HG02981 (cell line): ENCODE data around the gene ADCY10.

Experiments used
- ATAC-seq: cut with Tn5 transposase; IDR thresholded peaks from one replicate; pipeline ENCODE4 v1.9.1; 2021; ENCODE audit warnings: mild to moderate bottlenecking, moderate library complexity; ENCODE audit not compliant: unreplicated experiment

Gene ADCY10

GRCh38 chr1:167784876-167785550 is 128.9 kb downstream of the ADCY10 start:
- ATAC-seq: no peak

- ATAC-seq: no peak
Observed at GRCh38 chr1:167782946-167783345, 131.0 kb downstream of the ADCY10 start.

GRCh38 chr1:167781558-167781957 is 132.4 kb downstream of the ADCY10 start:
- no peak for ATAC-seq

GRCh38 chr1:167777269-167777650 is 136.7 kb downstream of the ADCY10 start:
- no peak for ATAC-seq

- ATAC-seq: no peak
Observed at GRCh38 chr1:167776616-167777268, 137.2 kb downstream of the ADCY10 start.

- ATAC-seq: no peak
Observed at GRCh38 chr1:167776151-167776550, 137.8 kb downstream of the ADCY10 start.

GRCh38 chr1:167775178-167775577 is 138.8 kb downstream of the ADCY10 start:
- no peak for ATAC-seq

GRCh38 chr1:167774710-167775109 is 139.2 kb downstream of the ADCY10 start:
- no peak for ATAC-seq

GRCh38 chr1:167773516-167773915 is 140.4 kb downstream of the ADCY10 start:
- ATAC-seq: no peak

- no peak for ATAC-seq
Observed at GRCh38 chr1:167772436-167772835, 141.5 kb downstream of the ADCY10 start.

- no peak for ATAC-seq
Observed at GRCh38 chr1:167770127-167770526, 143.8 kb downstream of the ADCY10 start.

GRCh38 chr1:167767761-167768160 is 146.2 kb downstream of the ADCY10 start:
- ATAC-seq: no peak

GRCh38 chr1:167766538-167766937 is 147.4 kb downstream of the ADCY10 start:
- ATAC-seq: no peak

GRCh38 chr1:167765496-167765895 is 148.4 kb downstream of the ADCY10 start:
- ATAC-seq: no peak

GRCh38 chr1:167764458-167765330 is 149.2 kb downstream of the ADCY10 start:
- no peak for ATAC-seq

GRCh38 chr1:167763525-167764220 is 150.3 kb downstream of the ADCY10 start:
- ATAC-seq: no peak

- ATAC-seq: no peak
Observed at GRCh38 chr1:167762061-167762746, 151.7 kb downstream of the ADCY10 start.

- ATAC-seq: no peak
Observed at GRCh38 chr1:167761400-167761799, 152.5 kb downstream of the ADCY10 start.
